ENCODE results near the gene P2RY2. TPM values are rescaled to one million over a fixed set of nuclear protein-coding genes. Genes with fewer than 3 reads are reported as not detected.

The P2RY2 gene
- total and polyA plus RNA-seq, 2 of the 8 experiments (the other 6 are each of a cell fraction or from before 2014, with no cell fraction given): 1.0 to 1.5 TPM

DNA sequence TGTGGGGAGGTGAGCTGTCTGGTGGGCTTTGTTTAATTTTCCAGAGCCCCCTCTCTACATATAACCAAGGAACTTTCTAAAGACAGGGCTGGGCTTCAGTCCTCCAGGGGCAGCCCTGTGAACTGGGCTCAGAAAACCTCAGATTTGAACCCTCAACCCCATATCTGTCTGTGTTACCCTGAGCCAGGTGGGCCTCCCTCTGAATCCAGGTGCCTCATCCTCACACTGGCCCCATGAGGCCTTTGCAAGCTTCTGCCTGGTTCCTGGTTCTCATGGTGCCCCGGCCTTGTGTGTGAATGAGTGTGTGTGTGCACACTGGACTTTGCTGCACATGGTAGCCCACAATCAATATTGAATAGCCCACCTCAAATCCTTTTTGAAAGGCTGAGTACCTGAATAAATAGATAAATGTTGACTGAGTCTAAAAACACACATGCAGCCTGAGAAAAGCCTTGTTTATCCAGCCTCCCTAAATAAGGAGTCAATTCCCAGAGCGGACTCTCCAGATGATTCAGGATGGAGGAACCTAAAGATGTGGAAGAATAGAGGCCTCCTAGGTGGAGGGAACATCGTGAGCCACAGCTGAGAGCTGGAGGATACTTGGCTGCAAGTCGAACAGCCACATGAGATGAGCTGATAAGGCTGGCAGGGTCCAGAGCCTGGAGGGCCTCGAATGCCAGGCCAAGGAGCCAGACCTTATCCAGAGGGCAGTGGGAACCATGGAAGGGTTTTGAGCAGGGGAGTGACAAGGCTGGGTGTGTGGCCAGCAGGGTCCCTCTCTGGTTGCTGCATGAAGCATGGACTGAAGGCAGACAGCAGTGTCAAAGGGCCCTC lies 28.1 kb upstream of the P2RY2 start (continued):
- TF ChIP-seq HDAC6 (IDR thresholded peaks at IDR 0.05; ENCODE audit: low read depth, low read length) (no peak), CHD2 (IDR thresholded peaks at IDR 0.05; ENCODE audit: low read length) (no peak), GTF2F1 (IDR thresholded peaks at IDR 0.05; ENCODE audit: borderline replicate concordance, low read depth, low read length) (no peak), BCL11A (IDR thresholded peaks at IDR 0.05; ENCODE audit: low read depth in 2 of 2, low read length in 2 of 2) (no peak), SIRT6 (IDR thresholded peaks at IDR 0.05; ENCODE audit: low read length) (no peak), RAD21 (IDR thresholded peaks at IDR 0.05 in 1 of 2, conservative IDR thresholded peaks at IDR 0.05 in 1 of 2; ENCODE audit: low read depth in 2 of 2, low read length in 2 of 2) (no peak), BRCA1 (IDR thresholded peaks at IDR 0.05; ENCODE audit: low read depth, low read length) (no peak), KDM5A (IDR thresholded peaks at IDR 0.05; ENCODE audit: low read length) (no peak)
